Smooth muscle cell of bladder (primary cell): ENCODE measurements around the gene ASCL2. TPM values are rescaled to one million over a fixed set of nuclear protein-coding genes. Genes with fewer than 3 reads are reported as not detected.

Experiments used
- total RNA-seq: library from RNA; depleted of rRNA; stranded (reverse); fragments of >200 nt; gene quantifications from 2 replicates; pipeline ENCODE4 v1.2.3, GENCODE V29; 2014

Gene ASCL2
- not detected in 2 replicates for total RNA-seq

DNA sequence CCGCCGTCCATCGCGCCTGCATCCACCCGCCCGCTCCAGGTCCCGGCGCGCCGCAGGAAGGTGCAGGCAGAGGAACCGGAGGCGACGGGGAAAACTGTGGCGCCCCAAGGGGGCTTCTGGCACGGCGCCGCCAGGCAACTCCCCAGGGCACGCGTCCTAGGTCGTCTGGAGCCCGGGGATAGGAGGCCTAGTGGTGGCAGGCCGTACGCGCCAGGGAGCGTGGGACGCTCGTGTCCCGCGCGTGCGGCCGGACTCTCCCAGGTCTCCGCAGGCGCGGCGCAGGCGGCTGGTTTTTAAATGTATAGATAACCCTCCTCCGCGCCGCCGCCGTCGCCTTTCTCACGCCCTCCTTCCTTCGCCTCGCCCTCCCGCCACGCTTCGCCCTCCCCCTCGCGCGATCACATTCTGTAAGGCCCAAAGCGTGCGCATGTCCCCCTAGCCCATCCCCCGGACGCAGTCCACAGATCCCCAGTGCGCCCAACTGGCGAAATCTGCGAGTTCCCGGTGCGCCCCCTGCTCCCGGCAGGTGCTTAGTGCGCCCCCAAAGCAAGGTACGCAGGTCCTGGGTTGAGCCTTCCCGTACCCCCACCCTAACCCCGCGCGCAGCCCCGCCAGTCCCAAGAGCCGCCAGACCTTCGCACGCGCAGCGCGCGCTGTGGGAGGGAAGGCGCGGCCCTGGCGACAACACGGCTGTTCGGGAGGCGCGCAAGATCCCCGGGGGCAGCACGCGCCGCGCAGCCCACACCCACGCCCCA lies at the start of gene ASCL2:
Gene ASCL2, minus strand, starts transcription at position 267 of the 755 bp plus-strand sequence. Its CDS starts 256 bp downstream, at position 11.

GRCh38 chr11:2301631-2302305 lies 31.4 kb upstream of the ASCL2 start, which contains the start of the genes C11orf21 and TSPAN32:
Gene C11orf21 (minus strand): TSS chr11:2301918. CDS start chr11:2301808, 110 bp downstream.
Gene TSPAN32 (plus strand): TSS chr11:2302013. CDS start chr11:2302150, 137 bp downstream.

Other genes with a start within 250 kb of the ASCL2 start
- gene IGF2, start 131.2 kb downstream of the ASCL2 start, total RNA-seq = 1.8 and 7.3 TPM in 2 replicates
- not detected in 2 replicates for gene INS, start 109.4 kb downstream of the ASCL2 start, total RNA-seq
- gene TH, start 98.8 kb downstream of the ASCL2 start, total RNA-seq = not detected in 2 replicates
- not detected in 2 replicates for gene C11orf21, start 31.3 kb upstream of the ASCL2 start, total RNA-seq
- gene TSPAN32, start 31.4 kb upstream of the ASCL2 start, total RNA-seq = under 0.01 TPM in 2 replicates
- 170 and 238 TPM in 2 replicates for gene CD81, start 106.7 kb upstream of the ASCL2 start, total RNA-seq
- 54.8 and 56.4 TPM in 2 replicates for gene TSSC4, start 130.2 kb upstream of the ASCL2 start, total RNA-seq
- gene TRPM5, start 173.9 kb upstream of the ASCL2 start, total RNA-seq = not detected in 2 replicates
- gene KCNQ1, start 174.4 kb upstream of the ASCL2 start, total RNA-seq = not detected in 2 replicates